Heart right ventricle (tissue), 16 donors: Measurements from ENCODE around the gene SPARC. TPM values are rescaled to one million over a fixed set of nuclear protein-coding genes. Genes with fewer than 3 reads are reported as not detected.
A peak's percentile ranks its signal among the peaks of the same experiment; 100 is the strongest.
"Not testable (repeated sequence)": the region's sequence is repeated elsewhere in the genome, so short reads cannot be mapped to it uniquely, and the experiment has no call there.

Experiments used
- ATAC-seq, 8 donors: fragments of 200-7000 bp; cut with Tn5 transposase; one replicate each; pipeline ENCODE4 v1.9.1; 2020; ENCODE audit warnings: mild to moderate bottlenecking in 8 of 8, moderate library complexity in 8 of 8, moderate number of reproducible peaks in 1 of 8
- DNase-seq, 2 donors: peaks; one replicate each; pipeline ENCODE4 v3.0.0-alpha.2; 2020
- H3K27ac ChIP-seq, 10 donors: fragments of 200-600 bp; sonication (generic) in 2 of 10; one replicate each; pipeline versions ENCODE4 v1.5.0 to v1.8.0; 2020 to 2022; ENCODE audit warnings: mild to moderate bottlenecking in 3 of 10
- H3K27me3 ChIP-seq, 7 donors: fragments of 200-600 bp; one replicate each; pipeline ENCODE4 v1.8.0; 2021 to 2022; ENCODE audit warnings: mild to moderate bottlenecking in 2 of 7
- H3K36me3 ChIP-seq, 9 donors: fragments of 200-600 bp; sonication (generic) in 1 of 9; one replicate each; pipeline versions ENCODE4 v1.5.0 to v1.8.0; 2020 to 2022; ENCODE audit warnings: mild to moderate bottlenecking in 2 of 9
- H3K4me1 ChIP-seq, 9 donors: fragments of 200-600 bp; sonication (generic) in 1 of 9; one replicate each; pipeline versions ENCODE4 v1.5.0 to v1.8.0; 2020 to 2022; ENCODE audit warnings: mild to moderate bottlenecking in 4 of 9
- H3K4me3 ChIP-seq, 10 donors: fragments of 200-600 bp; sonication (generic) in 2 of 10; one replicate each; pipeline versions ENCODE4 v1.5.0 to v1.8.0; 2020 to 2022; ENCODE audit warnings: mild to moderate bottlenecking in 7 of 10, moderate library complexity in 2 of 10
- H3K9me3 ChIP-seq, 11 donors: fragments of 200-600 bp in 10 of 11; sonication (generic) in 2 of 11; one replicate each; pipeline versions ENCODE4 v1.5.0 to v1.8.0; 2013 to 2022; ENCODE audit warnings: mild to moderate bottlenecking in 2 of 11, control low read depth in 1 of 11, moderate library complexity in 1 of 11
- CTCF ChIP-seq, 9 donors: fragments of 200-600 bp; sonication (generic) in 2 of 9; IDR thresholded peaks; one replicate each; pipeline versions ENCODE4 v1.5.0 to v1.8.0; 2021 to 2022; ENCODE audit warnings: antibody characterized with exemption in 9 of 9, mild to moderate bottlenecking in 5 of 9, moderate library complexity in 1 of 9
- WGBS, 2 donors: extraction: QIAGEN DNeasy Blood & Tissue Kit; methylation state at CpG; one replicate each; pipeline ENCODE4 v1.1.7; 2013; ENCODE audit warnings: inconsistent platforms in 1 of 2; 5-methylcytosine and 5-hydroxymethylcytosine counted together
- intact Hi-C, 10 donors: fragments of 100-400 bp; cut with DNase I; formaldehyde crosslinking; loops; one replicate each; pipeline versions ENCODE4 v1.11.1 to v1.14.2; 2022
- polyA plus RNA-seq, 2 donors: library from polyadenylated mRNA; stranded (reverse); fragments of 200-250 nt; gene quantifications; one replicate each; pipeline ENCODE4 v1.2.3, GENCODE V29; 2013
- total RNA-seq, 10 donors: library from RNA; stranded (reverse); fragmentation: NEBNext Ultra II Directional in 3 of 10; extraction: Animal tissue kit (Norgen Biotek cat#: 25700) in 3 of 10; gene quantifications; one replicate each; pipeline versions ENCODE4 v1.2.1 to v1.2.4, GENCODE V29; 2021 to 2023
- donor health status: Arrhythmogenic right ventricular cardiomyopathy.
- donor health status: ischemic (EF 13 %, LVEDD 7.1; RV severe dilation, severe dysfunction).
- donor health status: healthy with polysubstance abuse.
- donor health status: DM: no; HTN: yes; CAD: no.
- donor health status: DM: no; HTN: no; CAD: no.
- donor health status: ischemic (EF 25% LVEDD 6.9; RV normal size, moderate dysfunction).
- donor health status: ischemic (EF 25% LVEDD 5.7; RV mildly dilated, moderate dysfunction).
- donor health status: healthy.
- donor health status: DM: yes; HTN: yes; CAD: no.
- donor health status: Ischemic cardiomyopathy.
- donor health status: ischemic (EF 35%, LVEDD 5.7; RV mildly dilated, moderate dysfunction).
- donor health status: nonischemic (EF 11% LVEDD 7.7; RV severe dilation, severe dysfunction).
- donor health status: DM: yes; HTN: yes; CAD: no.
- donor health status: PGD.
- donor health status: ischemic (EF 29% LVEDD 5.4; RV normal size, mild dysfunction).
- donor health status: nonischemic (EF 23%, LVEDD 6.1; RV moderate dilation, normal function).

Gene SPARC
- total and polyA plus RNA-seq, 12 donors = 144 to 1,135 (median 456) TPM

GRCh38 chr5:151692312-151692711, 5.6 kb upstream of the SPARC start:
- 78 to 81% methylated on average over 3 of the region's 3 CpGs for WGBS, 2 donors
- Histone ChIP-seq H3K4me1 (peaks cover 0 to 26% (median 15%) of the 10 kb centered on the region in 9 donors), H3K27ac (peak overlapping the region in 2 of 10 donors; percentile 5 to 38), H3K36me3 (no peaks in the 10 kb centered on the region), H3K9me3 (no peaks in the 10 kb centered on the region), H3K27me3 (peaks cover 0 to 6% (median 0%) of the 10 kb centered on the region in 7 donors), H3K4me3 (no peak overlapping the region)
- ATAC-seq (no peak), DNase-seq (no peak)
- intact Hi-C loops = no loop called here
- TF ChIP-seq CTCF (IDR thresholded peaks at IDR 0.05) = no peak

GRCh38 chr5:151691706-151692105, 5.0 kb upstream of the SPARC start:
- no peaks in the 10 kb centered on the region for H3K36me3 ChIP-seq
- DNase-seq (no peak), ATAC-seq (no peak)
- 88 to 92% methylated on average over 3 of the region's 3 CpGs for WGBS, 2 donors
- intact Hi-C loops = no loop called here
- peaks cover 0 to 31% (median 20%) of the 10 kb centered on the region in 9 donors for H3K4me1 ChIP-seq
- H3K27me3 ChIP-seq = peaks cover 0 to 6% (median 0%) of the 10 kb centered on the region in 7 donors
- no peak for TF ChIP-seq CTCF (IDR thresholded peaks at IDR 0.05)
- no peak overlapping the region for H3K4me3 ChIP-seq
- H3K9me3 ChIP-seq = no peaks in the 10 kb centered on the region
- no peak overlapping the region for H3K27ac ChIP-seq

- peak overlapping the region in 1 of 10 donors; percentile 26 for H3K27ac ChIP-seq
- WGBS, 2 donors = 90 to 91% methylated on average over 8 of the region's 8 CpGs
Observed at GRCh38 chr5:151689591-151689990, 2.9 kb upstream of the SPARC start.

GRCh38 chr5:151688436-151688835, 1.7 kb upstream of the SPARC start:
- H3K9me3 ChIP-seq = no peaks in the 10 kb centered on the region
- H3K4me3 ChIP-seq = no peak overlapping the region
- no peak for TF ChIP-seq CTCF (IDR thresholded peaks at IDR 0.05)
- peak overlapping the region in 3 of 10 donors; percentile 84 to 95 (median 90) for H3K27ac ChIP-seq
- peaks cover 2 to 35% (median 25%) of the 10 kb centered on the region in 9 donors for H3K4me1 ChIP-seq
- H3K27me3 ChIP-seq = peaks cover 0 to 10% (median 0%) of the 10 kb centered on the region in 7 donors
- intact Hi-C loops = no loop called here
- WGBS, 2 donors = 97 to 99% methylated on average over 3 of the region's 3 CpGs
- ATAC-seq (no peak), DNase-seq (no peak)
- H3K36me3 ChIP-seq = peaks cover 0 to 7% (median 0%) of the 10 kb centered on the region in 9 donors

More at GRCh38 chr5:151689591-151689990, 2.9 kb upstream of the SPARC start:
- H3K36me3 ChIP-seq, H3K4me3 ChIP-seq, DNase-seq, intact Hi-C loops, ATAC-seq, H3K9me3 ChIP-seq, H3K27me3 ChIP-seq: not testable (repeated sequence)
- H3K4me1 ChIP-seq = peaks cover 0 to 23% (median 14%) of the 10 kb centered on the region in 9 donors
